ENCODE data around the gene KCNJ4.
"Not testable (repeated sequence)": the region's sequence is repeated elsewhere in the genome, so short reads cannot be mapped to it uniquely, and the experiment has no call there.

KCNJ4 gene

GRCh38 chr22:38406617-38407016 is 48.4 kb downstream of the KCNJ4 start:
- DNase-seq (ENCODE audit: low read depth): no peak
- no peak overlapping the region for H3K4me3 ChIP-seq (ENCODE audit: low read depth, low read length)
- no peak for TF ChIP-seq CTCF (IDR thresholded peaks at IDR 0.05; ENCODE audit: low read depth, low read length, missing control alignments)
- in situ Hi-C loops (cut with HindIII; ENCODE audit: low sequenced_read_pairs): no loop called here

- no peak for TF ChIP-seq CTCF (IDR thresholded peaks at IDR 0.05; ENCODE audit: low read depth, low read length, missing control alignments)
- DNase-seq (ENCODE audit: low read depth): no peak
- in situ Hi-C loops (cut with HindIII; ENCODE audit: low sequenced_read_pairs): no loop called here
- H3K4me3 ChIP-seq (ENCODE audit: low read depth, low read length): no peak overlapping the region
These were observed 50.6 kb downstream of the KCNJ4 start for GRCh38 chr22:38404419-38404818.

GRCh38 chr22:38403812-38404211 is 51.2 kb downstream of the KCNJ4 start:
- H3K4me3 ChIP-seq (ENCODE audit: low read depth, low read length): no peak overlapping the region
- in situ Hi-C loops (cut with HindIII; ENCODE audit: low sequenced_read_pairs): no loop called here
- no peak for DNase-seq (ENCODE audit: low read depth)
- no peak for TF ChIP-seq CTCF (IDR thresholded peaks at IDR 0.05; ENCODE audit: low read depth, low read length, missing control alignments)

GRCh38 chr22:38402204-38402603 is 52.8 kb downstream of the KCNJ4 start:
- no peak for TF ChIP-seq CTCF (IDR thresholded peaks at IDR 0.05; ENCODE audit: low read depth, low read length, missing control alignments)
- no peak for DNase-seq (ENCODE audit: low read depth)
- no peak overlapping the region for H3K4me3 ChIP-seq (ENCODE audit: low read depth, low read length)
- in situ Hi-C loops (cut with HindIII; ENCODE audit: low sequenced_read_pairs): no loop called here

- no peak overlapping the region for H3K4me3 ChIP-seq (ENCODE audit: low read depth, low read length)
- in situ Hi-C loops (cut with HindIII; ENCODE audit: low sequenced_read_pairs): no loop called here
- no peak for TF ChIP-seq CTCF (IDR thresholded peaks at IDR 0.05; ENCODE audit: low read depth, low read length, missing control alignments)
- DNase-seq (ENCODE audit: low read depth): no peak
These were observed 53.5 kb downstream of the KCNJ4 start for GRCh38 chr22:38401336-38402084.

- H3K4me3 ChIP-seq (ENCODE audit: low read depth, low read length); in situ Hi-C loops (cut with HindIII; ENCODE audit: low sequenced_read_pairs); DNase-seq (ENCODE audit: low read depth): not testable (repeated sequence)
These were observed 54.7 kb downstream of the KCNJ4 start for GRCh38 chr22:38400256-38400655.

- peak; percentile 16 for DNase-seq (ENCODE audit: low read depth)
- in situ Hi-C loops (cut with HindIII; ENCODE audit: low sequenced_read_pairs): no loop called here
- peak overlapping the region; percentile 75 for H3K4me3 ChIP-seq (ENCODE audit: low read depth, low read length)
- no peak for TF ChIP-seq CTCF (IDR thresholded peaks at IDR 0.05; ENCODE audit: low read depth, low read length, missing control alignments)
These were observed 56.2 kb downstream of the KCNJ4 start for GRCh38 chr22:38398609-38399461.

GRCh38 chr22:38398181-38398608 is 56.8 kb downstream of the KCNJ4 start:
- DNase-seq (ENCODE audit: low read depth); in situ Hi-C loops (cut with HindIII; ENCODE audit: low sequenced_read_pairs): not testable (repeated sequence)
- H3K4me3 ChIP-seq (ENCODE audit: low read depth, low read length): peak overlapping the region; percentile 75

Data from astrocyte of the cerebellum (primary cell).